Rectal smooth muscle tissue (tissue), 1 donor: Measurements from ENCODE around the gene SEMA6A.

Source experiments
- H3K27ac ChIP-seq: one replicate; pipeline ENCODE4 v1.7.0; 2013; ENCODE audit warnings: low read depth, low read length, inconsistent platforms
- H3K27me3 ChIP-seq: one replicate; pipeline ENCODE4 v1.7.0; 2013; ENCODE audit warnings: low read length; ENCODE audit not compliant: control insufficient read depth, insufficient read depth
- H3K36me3 ChIP-seq: one replicate; pipeline ENCODE4 v1.7.0; 2013; ENCODE audit warnings: low read length; ENCODE audit not compliant: control insufficient read depth, insufficient read depth
- H3K4me1 ChIP-seq: one replicate; pipeline ENCODE4 v1.7.0; 2013; ENCODE audit warnings: low read length; ENCODE audit not compliant: control insufficient read depth, insufficient read depth
- H3K4me3 ChIP-seq: one replicate; pipeline ENCODE4 v1.7.0; 2013; ENCODE audit warnings: low read length
- H3K9ac ChIP-seq: one replicate; pipeline ENCODE4 v1.7.0; 2013; ENCODE audit warnings: low read length

Gene SEMA6A

GRCh38 chr5:116492016-116492623 is 82.5 kb downstream of the SEMA6A start:
- H3K27ac ChIP-seq, result no peak overlapping the region
- no peak overlapping the region for H3K9ac ChIP-seq
- no peaks in the 10 kb centered on the region for H3K4me1 ChIP-seq
- H3K36me3 ChIP-seq, result peaks cover 13% of the 10 kb centered on the region
- no peak overlapping the region for H3K4me3 ChIP-seq
- H3K27me3 ChIP-seq, result no peaks in the 10 kb centered on the region

GRCh38 chr5:116488356-116489041 is 86.1 kb downstream of the SEMA6A start:
- H3K4me1 ChIP-seq, result no peaks in the 10 kb centered on the region
- no peaks in the 10 kb centered on the region for H3K27me3 ChIP-seq
- H3K27ac ChIP-seq, result no peak overlapping the region
- peaks cover 3% of the 10 kb centered on the region for H3K36me3 ChIP-seq
- H3K9ac ChIP-seq, result no peak overlapping the region
- no peak overlapping the region for H3K4me3 ChIP-seq

- Histone ChIP-seq H3K27ac (no peak overlapping the region), H3K9ac (no peak overlapping the region)
Measured at GRCh38 chr5:116487045-116487444, 87.6 kb downstream of the SEMA6A start.

GRCh38 chr5:116486588-116486987 is 88.0 kb downstream of the SEMA6A start:
- Histone ChIP-seq H3K9ac (no peak overlapping the region), H3K27ac (no peak overlapping the region), H3K27me3 (no peaks in the 10 kb centered on the region), H3K4me1 (no peaks in the 10 kb centered on the region), H3K36me3 (peaks cover 3% of the 10 kb centered on the region), H3K4me3 (no peak overlapping the region)

More at GRCh38 chr5:116487045-116487444, 87.6 kb downstream of the SEMA6A start:
- Histone ChIP-seq H3K36me3 (peaks cover 3% of the 10 kb centered on the region), H3K4me1 (no peaks in the 10 kb centered on the region), H3K27me3 (no peaks in the 10 kb centered on the region), H3K4me3 (no peak overlapping the region)

GRCh38 chr5:116484645-116485044 is 90.0 kb downstream of the SEMA6A start:
- H3K36me3 ChIP-seq, result peaks cover 5% of the 10 kb centered on the region

GRCh38 chr5:116482394-116482793 is 92.2 kb downstream of the SEMA6A start:
- no peak overlapping the region for H3K4me3 ChIP-seq
- no peaks in the 10 kb centered on the region for H3K4me1 ChIP-seq
- no peaks in the 10 kb centered on the region for H3K27me3 ChIP-seq
- no peak overlapping the region for H3K27ac ChIP-seq
- H3K36me3 ChIP-seq, result peaks cover 9% of the 10 kb centered on the region
- H3K9ac ChIP-seq, result no peak overlapping the region

More at GRCh38 chr5:116484645-116485044, 90.0 kb downstream of the SEMA6A start:
- H3K4me1 ChIP-seq, result no peaks in the 10 kb centered on the region
- no peak overlapping the region for H3K9ac ChIP-seq
- no peaks in the 10 kb centered on the region for H3K27me3 ChIP-seq
- H3K27ac ChIP-seq, result no peak overlapping the region
- H3K4me3 ChIP-seq, result no peak overlapping the region

- H3K4me1 ChIP-seq, result no peaks in the 10 kb centered on the region
- peaks cover 19% of the 10 kb centered on the region for H3K36me3 ChIP-seq
- H3K4me3 ChIP-seq, result no peak overlapping the region
- H3K27ac ChIP-seq, result no peak overlapping the region
- H3K27me3 ChIP-seq, result no peaks in the 10 kb centered on the region
- no peak overlapping the region for H3K9ac ChIP-seq
Measured at GRCh38 chr5:116480894-116481510, 93.6 kb downstream of the SEMA6A start.

GRCh38 chr5:116479776-116480675 is 94.6 kb downstream of the SEMA6A start:
- Histone ChIP-seq H3K4me3 (no peak overlapping the region), H3K27me3 (no peaks in the 10 kb centered on the region), H3K36me3 (peaks cover 19% of the 10 kb centered on the region), H3K27ac (no peak overlapping the region), H3K4me1 (no peaks in the 10 kb centered on the region), H3K9ac (no peak overlapping the region)

GRCh38 chr5:116478491-116478890 is 96.1 kb downstream of the SEMA6A start:
- no peaks in the 10 kb centered on the region for H3K27me3 ChIP-seq
- H3K4me1 ChIP-seq, result no peaks in the 10 kb centered on the region
- H3K9ac ChIP-seq, result no peak overlapping the region
- peaks cover 21% of the 10 kb centered on the region for H3K36me3 ChIP-seq
- H3K27ac ChIP-seq, result no peak overlapping the region
- H3K4me3 ChIP-seq, result no peak overlapping the region

GRCh38 chr5:116476897-116477537 is 97.6 kb downstream of the SEMA6A start:
- Histone ChIP-seq H3K4me1 (no peaks in the 10 kb centered on the region), H3K27me3 (no peaks in the 10 kb centered on the region), H3K27ac (no peak overlapping the region), H3K9ac (no peak overlapping the region), H3K36me3 (peaks cover 21% of the 10 kb centered on the region), H3K4me3 (no peak overlapping the region)

GRCh38 chr5:116475338-116475737 is 99.3 kb downstream of the SEMA6A start:
- Histone ChIP-seq H3K4me1 (no peaks in the 10 kb centered on the region), H3K27me3 (no peaks in the 10 kb centered on the region), H3K36me3 (peaks cover 21% of the 10 kb centered on the region), H3K9ac (no peak overlapping the region), H3K4me3 (no peak overlapping the region), H3K27ac (no peak overlapping the region)

- no peaks in the 10 kb centered on the region for H3K4me1 ChIP-seq
- H3K4me3 ChIP-seq, result no peak overlapping the region
- peaks cover 19% of the 10 kb centered on the region for H3K36me3 ChIP-seq
- H3K27me3 ChIP-seq, result no peaks in the 10 kb centered on the region
- H3K9ac ChIP-seq, result no peak overlapping the region
- H3K27ac ChIP-seq, result no peak overlapping the region
Measured at GRCh38 chr5:116473706-116474105, 100.9 kb downstream of the SEMA6A start.
